HEK293T (cell line): ENCODE data around the gene OTC.
A peak's percentile ranks its signal among the peaks of the same experiment; 100 is the strongest.

ENCODE experiments used
- CTCF ChIA-PET: fragments of 350-600 bp; formaldehyde crosslinking; extraction: SDS; loops from one replicate; lab custom pipeline; 2021; ENCODE audit warnings: antibody characterized with exemption, inconsistent platforms; lab: Yijun Ruan, JAX
- POLR2A ChIA-PET: fragments of 350-600 bp; formaldehyde crosslinking; extraction: SDS; loops from one replicate; lab custom pipeline; 2020; ENCODE audit warnings: antibody characterized with exemption, inconsistent platforms; lab: Yijun Ruan, JAX
- DNase-seq: peaks from one replicate; pipeline ENCODE4 v3.0.0; 2012; ENCODE audit warnings: mixed read lengths; ENCODE audit errors: extremely low spot score
- ARNT ChIP-seq: fragments of 450-650 bp; IDR thresholded peaks from 2 replicates; pipeline ENCODE4 v1.6.1; 2017; ENCODE audit warnings: mild to moderate bottlenecking
- BHLHE40 ChIP-seq: fragments of 450-650 bp; IDR thresholded peaks from 2 replicates; pipeline ENCODE4 v1.6.1; 2016; ENCODE audit warnings: mild to moderate bottlenecking, moderate library complexity, borderline replicate concordance
- CTBP1 ChIP-seq: fragments of 450-650 bp; IDR thresholded peaks from 2 replicates; pipeline ENCODE4 v1.6.1; 2016; ENCODE audit warnings: borderline replicate concordance
- ELF4 ChIP-seq: fragments of 450-650 bp; IDR thresholded peaks from 2 replicates; pipeline ENCODE4 v1.6.1; 2017; ENCODE audit warnings: antibody characterized with exemption
- FOXA1 ChIP-seq: fragments of 450-650 bp; IDR thresholded peaks from 2 replicates; pipeline ENCODE4 v1.6.1; 2016; ENCODE audit warnings: mild to moderate bottlenecking
- FOXK2 ChIP-seq: fragments of 450-650 bp; IDR thresholded peaks from 2 replicates; pipeline ENCODE4 v1.6.1; 2016; ENCODE audit warnings: mild to moderate bottlenecking
- FOXM1 ChIP-seq: fragments of 450-650 bp; IDR thresholded peaks from 2 replicates; pipeline ENCODE4 v1.6.1; 2017; ENCODE audit warnings: mild to moderate bottlenecking, borderline replicate concordance
- HDGF ChIP-seq: fragments of 450-650 bp; IDR thresholded peaks from 2 replicates; pipeline ENCODE4 v1.6.1; 2017; ENCODE audit warnings: antibody characterized with exemption, borderline replicate concordance
- L3MBTL2 ChIP-seq: fragments of 450-650 bp; conservative IDR thresholded peaks from 2 replicates; pipeline ENCODE4 v1.6.1; 2016; ENCODE audit warnings: mild to moderate bottlenecking
- LEF1 ChIP-seq: fragments of 450-650 bp; IDR thresholded peaks from 2 replicates; pipeline ENCODE4 v1.6.1; 2017; ENCODE audit warnings: mild to moderate bottlenecking, borderline replicate concordance
- NFRKB ChIP-seq: fragments of 450-650 bp; IDR thresholded peaks from 2 replicates; pipeline ENCODE4 v1.6.1; 2016; ENCODE audit warnings: mild to moderate bottlenecking, moderate library complexity
- SP1 ChIP-seq: fragments of 450-650 bp; IDR thresholded peaks from 2 replicates; pipeline ENCODE4 v1.6.1; 2017
- SUZ12 ChIP-seq: fragments of 450-650 bp; IDR thresholded peaks from 2 replicates; pipeline ENCODE4 v1.6.1; 2016; ENCODE audit warnings: mild to moderate bottlenecking
- TARDBP ChIP-seq: fragments of 450-650 bp; IDR thresholded peaks from 2 replicates; pipeline ENCODE4 v1.6.1; 2016
- ZNF384 ChIP-seq: fragments of 450-650 bp; IDR thresholded peaks from 2 replicates; pipeline ENCODE4 v1.6.1; 2016
- TF ChIP-seq, protein P1 (sequence below): fragments of 450-650 bp; IDR thresholded peaks from 2 replicates; pipeline ENCODE4 v1.6.1; 2016

OTC gene

DNA sequence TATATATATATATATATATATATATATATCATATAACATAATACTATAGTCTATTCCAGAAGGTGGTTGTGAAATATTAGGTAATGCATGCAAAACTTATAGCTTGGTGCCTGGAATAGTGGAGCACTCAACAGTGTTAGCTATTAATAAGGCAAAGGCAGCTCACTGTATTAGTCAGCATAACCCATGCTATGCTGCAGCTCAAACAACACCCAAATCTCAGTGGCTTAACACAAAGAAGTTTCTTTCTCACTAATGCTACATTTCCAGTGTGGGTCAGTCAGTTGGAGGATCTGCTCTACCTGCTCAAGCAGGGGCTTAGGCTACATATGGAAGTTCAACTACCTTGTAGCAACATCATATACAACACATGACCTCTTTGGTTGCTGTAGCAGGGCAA, 19.9 kb upstream of the OTC start:
- CTCF ChIA-PET = no interaction called here
- POLR2A ChIA-PET = no interaction called here
- no peak for DNase-seq
- no peak for TF ChIP-seq L3MBTL2
- TF ChIP-seq ZNF384 = no peak
- TF ChIP-seq, protein P1, sequence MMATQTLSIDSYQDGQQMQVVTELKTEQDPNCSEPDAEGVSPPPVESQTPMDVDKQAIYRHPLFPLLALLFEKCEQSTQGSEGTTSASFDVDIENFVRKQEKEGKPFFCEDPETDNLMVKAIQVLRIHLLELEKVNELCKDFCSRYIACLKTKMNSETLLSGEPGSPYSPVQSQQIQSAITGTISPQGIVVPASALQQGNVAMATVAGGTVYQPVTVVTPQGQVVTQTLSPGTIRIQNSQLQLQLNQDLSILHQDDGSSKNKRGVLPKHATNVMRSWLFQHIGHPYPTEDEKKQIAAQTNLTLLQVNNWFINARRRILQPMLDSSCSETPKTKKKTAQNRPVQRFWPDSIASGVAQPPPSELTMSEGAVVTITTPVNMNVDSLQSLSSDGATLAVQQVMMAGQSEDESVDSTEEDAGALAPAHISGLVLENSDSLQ = no peak
- TF ChIP-seq ELF4 = no peak
- TF ChIP-seq HDGF = no peak
- no peak for TF ChIP-seq BHLHE40
- TF ChIP-seq TARDBP = no peak
- no peak for TF ChIP-seq FOXK2
- TF ChIP-seq FOXM1 = no peak
- TF ChIP-seq FOXA1 = no peak
- TF ChIP-seq SP1 = no peak

- no peak for TF ChIP-seq ZNF384
- TF ChIP-seq NFRKB = no peak
- no peak for TF ChIP-seq CTBP1
- TF ChIP-seq SUZ12 = no peak
- TF ChIP-seq FOXM1 = no peak
- TF ChIP-seq, protein P1 = no peak
- TF ChIP-seq HDGF = no peak
- TF ChIP-seq TARDBP = no peak
- TF ChIP-seq SP1 = no peak
- no peak for TF ChIP-seq BHLHE40
- TF ChIP-seq FOXA1 = no peak
- TF ChIP-seq FOXK2 = no peak
- no peak for TF ChIP-seq LEF1
- CTCF ChIA-PET = interaction anchor here (0.6 kb wide), 1 partner anchor 138 kb away, joined by 13 read pairs; no protein-coding TSS in a partner anchor
- DNase-seq = no peak
These were observed 17.0 kb upstream of the OTC start for GRCh38 chrX:38335382-38335781.

GRCh38 chrX:38336538-38337240, 15.7 kb upstream of the OTC start:
- CTCF ChIA-PET = interaction anchor here (0.6 kb wide), 1 partner anchor 33 kb away, joined by 3 read pairs; no protein-coding TSS in a partner anchor
- no peak for DNase-seq
- TF ChIP-seq FOXK2 (no peak), BHLHE40 (no peak), L3MBTL2 (no peak), ELF4 (no peak), NFRKB (no peak)
- POLR2A ChIA-PET = interaction anchor here (1.3 kb wide), 1 partner anchor 10 kb away, joined by 3 read pairs; the partner anchor contains the start of gene RPGR

More at GRCh38 chrX:38335382-38335781, 17.0 kb upstream of the OTC start:
- POLR2A ChIA-PET = no interaction called here

DNA sequence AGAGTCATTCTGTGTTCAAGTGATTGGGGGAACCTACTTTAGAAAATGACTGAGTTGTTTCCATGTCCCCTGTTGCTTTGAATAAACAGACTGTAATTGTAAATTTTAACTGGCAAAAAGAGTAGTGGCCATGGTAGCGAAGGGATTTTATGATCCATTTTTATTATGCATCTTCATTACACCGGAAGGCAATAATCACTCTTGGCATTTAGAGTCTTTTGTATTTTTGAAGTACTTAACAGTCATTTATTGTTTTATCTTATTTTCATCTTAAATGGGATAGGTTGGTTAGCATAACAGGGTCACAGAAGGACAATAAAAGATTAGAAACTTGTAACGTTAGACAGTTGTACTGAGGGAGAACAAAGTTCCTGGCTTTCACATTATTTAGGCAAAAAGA, 11.0 kb upstream of the OTC start:
- CTCF ChIA-PET = no interaction called here
- no peak for TF ChIP-seq SP1
- TF ChIP-seq FOXA1 = no peak
- TF ChIP-seq, protein P1 = peak; percentile 60
- no peak for TF ChIP-seq SUZ12
- no peak for TF ChIP-seq ARNT
- TF ChIP-seq CTBP1 = peak; percentile 35; the same call in 1 of the 2 replicates
- DNase-seq = peak; percentile 14
- POLR2A ChIA-PET = no interaction called here

- TF ChIP-seq SUZ12 (no peak), LEF1 (no peak), ARNT (no peak), CTBP1 (no peak), ELF4 (no peak)
- no peak for DNase-seq
- ChIA-PET CTCF (interaction anchor here (0.8 kb wide), 1 partner anchor 10 kb away, joined by 4 read pairs; no protein-coding TSS in a partner anchor), POLR2A (interaction anchor here (0.5 kb wide), 1 partner anchor 12 kb away, joined by 3 read pairs; no protein-coding TSS in a partner anchor)
These were observed 9.3 kb upstream of the OTC start for GRCh38 chrX:38342853-38343778.

DNA sequence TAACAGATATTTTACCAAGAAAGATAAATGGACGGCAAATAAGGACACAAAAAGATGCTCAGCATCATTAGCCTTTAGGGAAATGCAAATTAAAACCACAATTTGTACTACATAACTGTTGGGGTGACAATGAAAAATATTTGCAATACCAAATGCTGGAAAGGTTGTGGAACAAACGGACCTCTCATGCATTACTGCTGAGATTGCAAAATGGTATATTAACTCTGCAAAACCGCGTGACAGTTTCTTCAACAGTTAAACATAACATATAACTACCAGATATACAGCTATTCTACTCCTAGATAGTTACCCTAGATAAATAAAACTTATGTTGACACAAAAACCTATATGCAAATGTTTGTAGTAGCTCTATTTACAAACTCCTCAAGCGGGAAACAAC, 6.3 kb upstream of the OTC start:
- TF ChIP-seq LEF1 (no peak), HDGF (no peak), BHLHE40 (no peak), TARDBP (no peak), ZNF384 (no peak), SUZ12 (no peak), NFRKB (no peak), ARNT (no peak), ELF4 (no peak), FOXM1 (no peak), FOXK2 (no peak), L3MBTL2 (no peak), CTBP1 (no peak), FOXA1 (no peak)
- TF ChIP-seq, protein P1 = no peak
- ChIA-PET POLR2A (no interaction called here), CTCF (no interaction called here)
- DNase-seq = no peak
